ENCODE data around the gene ARHGAP9.

Gene ARHGAP9

DNA sequence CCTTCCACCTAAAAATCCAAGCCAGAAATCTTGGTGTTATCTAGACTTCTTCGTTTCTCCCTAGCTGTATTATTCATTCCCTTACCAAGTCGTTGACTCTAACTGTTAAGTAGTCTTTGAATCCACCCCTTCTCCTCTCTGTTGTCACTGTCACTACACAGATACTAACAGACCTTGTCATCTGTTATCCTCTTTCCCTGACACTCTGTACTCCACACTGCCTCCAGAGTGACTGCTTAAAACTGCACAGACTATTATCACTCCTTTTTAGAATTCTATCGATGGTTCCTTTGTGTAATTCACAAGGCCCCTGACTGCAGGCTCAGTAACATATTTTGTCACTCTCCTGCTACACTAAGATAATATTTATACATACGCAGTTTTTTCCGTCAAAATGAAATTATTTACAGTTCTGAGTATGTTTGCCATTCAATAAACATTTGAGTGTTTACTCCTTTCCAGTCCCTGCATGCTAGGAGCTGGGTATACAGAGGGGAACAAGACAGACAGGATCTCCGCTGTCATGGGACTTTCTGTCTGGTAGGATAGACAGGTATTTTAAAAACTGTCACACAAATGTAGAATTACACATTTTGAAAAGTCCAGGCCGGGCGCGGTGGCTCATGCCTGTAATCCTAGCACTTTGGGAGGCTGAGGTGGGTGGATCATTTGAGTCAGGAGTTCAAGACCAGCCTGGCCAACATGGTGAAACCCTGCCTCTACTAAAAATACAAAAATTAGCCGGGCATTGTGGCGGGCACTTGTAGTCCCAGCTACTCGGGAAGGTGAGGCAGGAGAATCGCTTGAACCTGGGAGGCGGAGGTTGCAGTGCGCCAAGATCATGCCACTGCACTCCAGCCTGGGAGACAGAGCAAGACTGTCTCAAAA lies 12.0 kb upstream of the ARHGAP9 start:
- no peak for DNase-seq

DNA sequence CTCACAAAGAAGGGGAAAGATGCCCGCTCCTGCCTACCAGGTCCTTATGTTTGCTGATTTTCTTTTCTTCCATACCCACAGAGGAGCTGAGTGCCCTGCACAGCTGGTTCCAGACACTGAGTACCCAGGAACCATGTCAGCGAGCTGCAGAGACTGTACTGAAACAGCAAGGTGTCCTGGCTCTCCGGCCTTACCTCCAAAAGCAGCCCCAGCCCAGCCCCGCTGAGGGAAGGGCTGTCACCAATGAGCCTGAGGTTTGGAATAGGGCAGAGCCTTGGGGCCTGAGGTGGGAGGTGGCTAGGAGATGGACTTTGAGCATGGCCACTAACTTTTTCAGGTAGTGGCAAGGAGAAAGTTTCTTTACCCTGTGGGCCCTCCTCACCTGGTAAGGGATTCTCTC lies 10.5 kb upstream of the ARHGAP9 start:
- DNase-seq, result no peak

- DNase-seq, result no peak
These were observed 9.5 kb upstream of the ARHGAP9 start for GRCh38 chr12:57489157-57489641.

- DNase-seq, result no peak
These were observed 8.9 kb upstream of the ARHGAP9 start for GRCh38 chr12:57488402-57489156.

DNA sequence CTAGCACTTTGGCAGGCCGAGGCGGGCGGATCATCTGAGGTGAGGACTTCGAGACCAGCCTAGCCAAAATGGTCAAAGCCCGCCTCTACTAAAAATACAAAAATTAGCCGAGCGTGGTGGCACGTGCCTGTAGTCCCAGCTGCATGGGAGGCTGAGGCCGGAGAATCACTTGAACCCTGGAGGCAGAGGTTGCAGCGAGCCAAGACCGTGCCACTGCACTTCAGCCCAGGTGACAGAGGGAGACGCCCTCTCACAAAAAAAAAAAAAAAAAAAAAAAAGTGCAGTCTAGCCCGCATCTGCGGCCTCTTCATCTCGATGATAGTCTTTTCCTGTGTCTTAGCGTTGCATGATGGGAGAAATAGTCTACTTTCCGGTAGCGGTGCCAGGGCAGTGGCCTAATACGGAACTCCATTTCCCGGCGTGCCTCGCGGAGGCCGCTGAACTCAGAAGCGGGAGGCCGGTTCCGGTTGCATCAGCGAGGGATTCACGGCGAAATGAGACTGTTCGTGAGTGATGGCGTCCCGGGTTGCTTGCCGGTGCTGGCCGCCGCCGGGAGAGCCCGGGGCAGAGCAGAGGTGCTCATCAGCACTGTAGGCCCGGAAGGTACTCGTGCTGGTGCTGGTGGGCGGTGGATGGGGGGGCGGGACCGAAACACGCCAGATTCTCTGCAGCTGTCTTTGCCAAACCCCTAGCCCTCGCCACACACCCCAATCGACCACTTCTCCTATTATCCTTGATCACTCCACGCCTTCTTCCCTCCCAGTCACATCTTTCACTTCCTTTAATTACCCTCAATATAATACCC lies 8.1 kb upstream of the ARHGAP9 start, which contains the start of gene MARS1:
MARS1 (plus strand) TSS at position 472 of the 805 bp plus-strand sequence; CDS start at position 495, 23 bp downstream.
- peak; percentile 95 for DNase-seq

DNA sequence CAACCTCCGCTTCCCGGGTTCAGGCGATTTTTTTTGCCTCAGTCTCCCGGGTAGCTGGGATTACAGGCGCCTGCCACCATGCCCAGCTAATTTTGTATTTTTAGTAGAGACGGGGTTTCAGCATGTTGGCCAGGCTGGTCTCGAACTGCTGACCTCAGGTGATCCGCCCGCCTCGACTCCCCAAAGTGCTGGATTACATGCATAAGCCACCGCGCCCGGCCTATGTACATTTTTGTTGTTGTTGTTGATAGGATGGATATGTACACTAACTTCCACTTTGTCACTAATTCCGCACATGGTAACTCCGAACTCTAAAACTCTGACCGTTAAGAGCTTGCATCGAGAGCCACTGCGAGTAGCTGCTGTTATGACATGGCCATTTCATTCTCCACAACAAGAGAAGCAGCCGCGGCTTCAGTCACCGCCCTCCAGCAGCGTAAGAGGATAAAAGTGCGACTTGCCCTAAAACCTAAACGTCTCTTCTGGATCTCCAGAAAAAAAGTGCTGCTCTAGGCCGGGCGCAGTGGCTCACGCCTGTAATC lies 7.5 kb upstream of the ARHGAP9 start:
- no peak for DNase-seq

DNA sequence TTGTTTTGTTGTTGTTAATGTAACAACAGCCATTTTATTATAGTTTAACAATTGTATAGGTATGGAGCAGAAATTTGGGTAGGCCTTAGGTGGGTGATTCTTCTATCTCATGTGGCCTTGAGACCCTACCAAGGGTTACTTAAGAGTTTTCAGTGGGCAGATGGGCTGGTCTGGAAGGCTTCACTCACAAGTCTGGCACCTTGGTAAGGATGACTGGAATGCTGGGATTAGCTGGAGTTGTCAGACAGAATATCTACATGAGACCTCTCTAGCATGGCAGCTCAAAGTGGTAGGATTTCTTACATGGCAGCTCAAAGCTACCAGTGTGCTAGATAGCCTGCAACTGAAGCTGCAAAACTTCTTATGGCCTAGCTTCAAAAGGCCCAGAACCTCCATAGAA lies 6.0 kb upstream of the ARHGAP9 start:
- DNase-seq, result no peak

- no peak for DNase-seq
These were observed 3.8 kb upstream of the ARHGAP9 start for GRCh38 chr12:57483466-57483865.

GRCh38 chr12:57481671-57482070 lies 2.0 kb upstream of the ARHGAP9 start:
- no peak for DNase-seq

DNA sequence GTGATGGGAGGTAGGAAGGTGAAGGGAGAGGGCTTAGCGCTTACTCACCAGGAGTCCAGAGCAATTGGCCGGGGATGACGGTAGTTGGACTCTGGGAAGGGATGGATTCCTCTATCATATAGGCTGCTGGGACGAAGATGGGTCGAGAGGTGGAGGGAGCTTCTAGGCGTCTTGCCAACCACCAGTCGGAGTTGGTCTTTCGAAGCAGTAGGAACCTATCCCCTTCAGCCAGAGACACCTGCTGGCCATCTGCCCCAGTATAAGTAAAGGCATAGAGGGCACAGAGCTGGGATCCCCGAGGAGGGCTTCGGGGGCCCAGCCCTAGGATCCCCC lies 657 bp downstream of the ARHGAP9 start:
- DNase-seq, result no peak

DNA sequence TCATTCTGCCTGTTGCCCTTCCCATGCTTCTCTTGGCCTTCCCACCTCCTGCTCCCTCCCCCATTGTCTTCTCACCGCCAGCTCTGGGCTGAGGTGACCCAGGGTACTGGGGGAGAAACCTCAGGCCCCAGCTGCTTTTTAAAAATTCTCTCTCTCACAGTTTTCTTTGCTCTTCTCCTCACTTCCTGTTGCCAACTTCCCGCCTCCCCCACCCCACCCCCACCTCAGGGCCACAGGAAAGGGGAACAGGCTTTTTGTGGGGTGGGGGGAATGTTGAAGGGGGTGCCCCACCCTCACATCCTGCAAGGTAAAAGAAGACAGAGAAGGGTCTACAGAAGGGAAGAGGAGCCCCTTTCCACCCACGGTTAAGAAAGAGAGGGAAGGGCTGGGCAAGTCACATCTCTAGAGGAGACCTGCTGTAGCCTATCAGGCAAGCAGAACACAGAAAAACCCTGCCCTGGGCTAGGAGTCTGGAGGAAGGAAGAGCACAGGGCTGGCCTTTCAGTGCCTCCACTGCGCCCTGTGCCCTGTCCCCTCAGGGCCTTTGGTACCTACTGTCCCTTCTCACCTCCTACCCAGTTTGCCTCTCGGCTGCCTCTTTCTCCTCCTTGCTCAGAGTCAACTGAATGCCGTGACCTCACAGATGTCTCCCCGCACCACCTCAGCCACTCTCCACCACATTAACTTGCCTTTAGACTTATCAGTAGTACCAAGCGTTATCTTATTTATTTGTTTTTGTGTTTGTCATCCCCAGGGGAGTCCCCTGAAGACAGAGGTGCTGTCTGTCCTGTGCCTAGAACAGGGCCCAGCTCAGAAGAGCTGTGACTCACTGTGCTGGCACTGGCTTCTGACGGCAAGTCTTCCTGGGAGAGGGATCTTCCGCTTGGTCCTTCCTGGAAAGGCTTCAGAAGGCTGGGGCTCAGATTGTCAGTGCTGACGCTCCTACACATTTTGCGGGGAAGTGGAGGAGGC lies 1.7 kb downstream of the ARHGAP9 start:
- DNase-seq, result peak; percentile 60

- no peak for DNase-seq
These were observed 2.5 kb downstream of the ARHGAP9 start for GRCh38 chr12:57476993-57477709.

DNA sequence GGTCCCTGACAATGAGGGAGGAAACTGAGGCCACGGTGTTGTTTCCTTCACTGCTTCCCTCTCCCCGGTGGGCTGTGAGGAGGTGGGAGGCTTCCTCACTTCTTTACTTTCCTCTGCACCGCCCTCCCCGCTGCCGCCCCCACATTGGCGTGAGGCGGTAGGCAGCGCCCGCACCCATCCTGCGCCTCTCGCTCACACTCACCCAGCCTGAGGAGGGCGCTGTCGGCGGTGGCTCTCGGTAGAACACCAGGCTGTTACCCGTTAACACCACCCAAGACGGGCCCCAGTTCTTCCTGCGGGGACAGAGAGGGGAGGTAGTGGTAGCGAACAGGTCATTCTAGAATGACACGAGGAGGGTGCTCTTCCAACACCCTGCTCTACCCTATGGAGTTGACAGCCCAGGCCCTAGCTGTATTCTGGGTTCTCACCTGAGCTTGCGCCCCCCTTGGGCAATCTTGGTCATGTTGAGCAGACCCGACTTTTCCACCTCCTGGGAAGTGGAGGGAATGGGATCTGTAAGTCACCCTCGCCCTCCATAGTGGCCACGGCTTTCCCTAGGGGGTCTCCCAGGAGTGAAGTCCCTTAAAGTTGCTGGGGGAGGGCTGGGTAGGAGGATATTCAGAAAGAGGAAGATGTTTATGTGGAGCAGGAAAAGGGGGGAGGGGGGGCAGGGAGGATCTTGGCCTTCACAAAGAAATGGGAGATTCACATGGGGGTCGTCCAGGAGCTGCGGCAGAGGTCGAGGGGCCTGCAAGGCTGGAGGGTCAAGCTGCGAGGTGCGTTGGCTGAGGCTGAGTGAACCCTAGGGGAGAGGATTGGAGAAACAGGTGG lies 3.3 kb downstream of the ARHGAP9 start:
- peak; percentile 87 for DNase-seq

DNA sequence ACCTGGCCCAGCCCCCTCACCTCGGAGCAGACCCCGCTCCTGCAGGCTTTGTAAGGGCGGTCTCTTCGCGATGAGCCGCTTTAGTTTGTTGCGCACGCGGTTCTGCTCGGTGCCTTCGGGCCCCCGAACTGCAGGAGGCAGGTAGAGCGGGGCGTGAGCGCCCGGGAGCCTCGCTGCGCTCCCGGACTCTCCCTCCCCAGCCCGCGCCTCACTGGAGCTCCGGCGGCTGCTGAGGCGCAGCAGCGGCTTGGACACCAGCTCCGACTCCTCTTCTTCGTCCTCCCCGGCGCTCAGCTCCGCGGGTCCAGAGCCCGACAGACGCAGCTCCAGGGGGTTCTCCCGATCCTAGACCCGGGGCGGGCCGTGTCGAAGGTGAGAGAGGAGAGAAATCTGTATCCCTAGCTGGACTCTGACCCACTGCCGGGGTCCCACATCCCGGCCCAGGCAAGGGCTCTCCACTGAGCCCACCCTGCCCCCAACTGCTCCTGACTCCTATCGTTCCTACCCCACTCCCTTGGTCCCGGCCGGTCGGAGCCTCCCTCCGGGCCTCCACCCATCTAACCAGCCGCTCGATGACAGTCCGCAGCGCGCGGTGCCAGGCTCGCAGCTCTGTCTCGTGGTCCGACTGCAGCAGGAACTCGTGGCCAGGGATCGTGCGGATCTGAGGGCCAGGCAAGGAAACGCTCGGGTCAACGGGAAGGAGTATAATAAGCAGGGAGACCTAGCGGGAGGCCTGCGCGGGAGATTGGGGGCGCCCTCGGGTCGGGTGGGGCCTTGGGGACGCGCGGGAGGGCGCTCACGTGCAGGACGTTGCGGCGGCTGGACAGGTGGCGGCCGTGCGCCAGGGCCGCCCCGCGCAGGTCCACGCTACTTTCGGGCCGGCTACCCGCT lies 4.2 kb downstream of the ARHGAP9 start:
- peak; percentile 32 for DNase-seq

- DNase-seq, result no peak
These were observed 4.8 kb downstream of the ARHGAP9 start for GRCh38 chr12:57474862-57475261.

- no peak for DNase-seq
These were observed 5.2 kb downstream of the ARHGAP9 start for GRCh38 chr12:57474430-57474829.

DNA sequence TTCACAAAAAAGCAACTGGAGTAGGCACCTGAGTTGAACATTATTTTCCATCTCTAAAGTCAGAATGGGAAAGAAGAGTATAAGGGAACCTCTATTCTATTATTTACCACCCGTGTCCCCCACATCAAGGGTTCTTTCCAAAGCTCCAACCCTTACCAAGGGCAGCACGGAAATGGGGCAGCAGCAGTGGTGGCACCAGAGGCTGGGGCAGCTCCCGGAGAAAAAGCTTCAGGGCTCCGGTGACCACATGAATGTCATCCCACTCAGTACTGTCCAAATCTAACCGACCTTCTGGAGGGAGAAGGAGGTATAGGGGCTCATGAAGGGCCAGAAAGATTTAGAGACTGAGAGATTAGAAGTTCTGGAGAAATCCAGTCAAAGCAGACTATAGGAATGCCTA lies 5.8 kb downstream of the ARHGAP9 start:
- no peak for DNase-seq

- no peak for DNase-seq
These were observed 6.3 kb downstream of the ARHGAP9 start for GRCh38 chr12:57473392-57473791.

GRCh38 chr12:57472391-57472790 lies 7.3 kb downstream of the ARHGAP9 start:
- no peak for DNase-seq
